ENCODE data around the gene ATP8B1. TPM values are rescaled to one million over a fixed set of nuclear protein-coding genes. Genes with fewer than 3 reads are reported as not detected.

The ATP8B1 gene
- total and polyA plus RNA-seq, 2 donors (not counting 1 experiment from before 2014, with no cell fraction given): 109 to 125 TPM

GRCh38 chr18:57814555-57814954 is 11.4 kb upstream of the ATP8B1 start:
- no peak overlapping the region for H3K9ac ChIP-seq (ENCODE audit: insufficient read depth, low read length)
- no peak for TF ChIP-seq EZH2 (IDR thresholded peaks at IDR 0.05; ENCODE audit: low read length, missing control alignments)
- TF ChIP-seq, protein P1, sequence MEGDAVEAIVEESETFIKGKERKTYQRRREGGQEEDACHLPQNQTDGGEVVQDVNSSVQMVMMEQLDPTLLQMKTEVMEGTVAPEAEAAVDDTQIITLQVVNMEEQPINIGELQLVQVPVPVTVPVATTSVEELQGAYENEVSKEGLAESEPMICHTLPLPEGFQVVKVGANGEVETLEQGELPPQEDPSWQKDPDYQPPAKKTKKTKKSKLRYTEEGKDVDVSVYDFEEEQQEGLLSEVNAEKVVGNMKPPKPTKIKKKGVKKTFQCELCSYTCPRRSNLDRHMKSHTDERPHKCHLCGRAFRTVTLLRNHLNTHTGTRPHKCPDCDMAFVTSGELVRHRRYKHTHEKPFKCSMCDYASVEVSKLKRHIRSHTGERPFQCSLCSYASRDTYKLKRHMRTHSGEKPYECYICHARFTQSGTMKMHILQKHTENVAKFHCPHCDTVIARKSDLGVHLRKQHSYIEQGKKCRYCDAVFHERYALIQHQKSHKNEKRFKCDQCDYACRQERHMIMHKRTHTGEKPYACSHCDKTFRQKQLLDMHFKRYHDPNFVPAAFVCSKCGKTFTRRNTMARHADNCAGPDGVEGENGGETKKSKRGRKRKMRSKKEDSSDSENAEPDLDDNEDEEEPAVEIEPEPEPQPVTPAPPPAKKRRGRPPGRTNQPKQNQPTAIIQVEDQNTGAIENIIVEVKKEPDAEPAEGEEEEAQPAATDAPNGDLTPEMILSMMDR (conservative IDR thresholded peaks at IDR 0.05 in 1 of 2, IDR thresholded peaks at IDR 0.05 in 1 of 2; ENCODE audit: low read depth in 1 of 2, low read length in 2 of 2): no peak

GRCh38 chr18:57813245-57813644 is 10.1 kb upstream of the ATP8B1 start:
- Histone ChIP-seq H4K20me1 (ENCODE audit: control insufficient read depth, extremely low read depth, insufficient read depth, low read length) (no peaks in the 10 kb centered on the region), H3K36me3 (ENCODE audit: control insufficient read depth, insufficient read depth, low read length) (no peaks in the 10 kb centered on the region), H3K9ac (ENCODE audit: insufficient read depth, low read length) (no peak overlapping the region), H3K4me3 (replicated peaks in 1 of 4; ENCODE audit: control extremely low read depth in 1 of 4, insufficient read depth in 1 of 4, low read depth in 3 of 4, low read length in 4 of 4) (no peak overlapping the region), H3K4me2 (ENCODE audit: extremely low read depth, insufficient read depth, low read length) (peak overlapping the region; percentile 25), H3K9me3 (ENCODE audit: control insufficient read depth, insufficient read depth, low read depth, low read length) (no peaks in the 10 kb centered on the region), H3K27ac (ENCODE audit: insufficient read depth, low read length) (no peak overlapping the region), H3K79me2 (ENCODE audit: control insufficient read depth, insufficient read depth, low read length) (no peaks in the 10 kb centered on the region), H3K4me1 (ENCODE audit: control insufficient read depth, extremely low read depth, insufficient read depth, low read length) (peaks cover 3% of the 10 kb centered on the region), H2AFZ (ENCODE audit: low read length) (no peak overlapping the region), H3K27me3 (ENCODE audit: control insufficient read depth, insufficient read depth, low read length) (no peaks in the 10 kb centered on the region)
- peak; percentile 77 to 100 for DNase-seq (ENCODE audit: low read depth in 2 of 2)
- no peak for TF ChIP-seq EZH2 (IDR thresholded peaks at IDR 0.05; ENCODE audit: low read length, missing control alignments)
- TF ChIP-seq, protein P1 (conservative IDR thresholded peaks at IDR 0.05 in 1 of 2, IDR thresholded peaks at IDR 0.05 in 1 of 2; ENCODE audit: low read depth in 1 of 2, low read length in 2 of 2): no peak

More at GRCh38 chr18:57814555-57814954, 11.4 kb upstream of the ATP8B1 start:
- Histone ChIP-seq H3K4me3 (replicated peaks in 1 of 4; ENCODE audit: control extremely low read depth in 1 of 4, insufficient read depth in 1 of 4, low read depth in 3 of 4, low read length in 4 of 4) (no peak overlapping the region), H2AFZ (ENCODE audit: low read length) (no peak overlapping the region), H3K4me2 (ENCODE audit: extremely low read depth, insufficient read depth, low read length) (no peak overlapping the region), H3K27ac (ENCODE audit: insufficient read depth, low read length) (no peak overlapping the region), H4K20me1 (ENCODE audit: control insufficient read depth, extremely low read depth, insufficient read depth, low read length) (no peaks in the 10 kb centered on the region), H3K79me2 (ENCODE audit: control insufficient read depth, insufficient read depth, low read length) (no peaks in the 10 kb centered on the region), H3K27me3 (ENCODE audit: control insufficient read depth, insufficient read depth, low read length) (no peaks in the 10 kb centered on the region), H3K9me3 (ENCODE audit: control insufficient read depth, insufficient read depth, low read depth, low read length) (no peaks in the 10 kb centered on the region), H3K4me1 (ENCODE audit: control insufficient read depth, extremely low read depth, insufficient read depth, low read length) (no peaks in the 10 kb centered on the region), H3K36me3 (ENCODE audit: control insufficient read depth, insufficient read depth, low read length) (no peaks in the 10 kb centered on the region)
- no peak for DNase-seq (ENCODE audit: low read depth in 2 of 2)

DNA sequence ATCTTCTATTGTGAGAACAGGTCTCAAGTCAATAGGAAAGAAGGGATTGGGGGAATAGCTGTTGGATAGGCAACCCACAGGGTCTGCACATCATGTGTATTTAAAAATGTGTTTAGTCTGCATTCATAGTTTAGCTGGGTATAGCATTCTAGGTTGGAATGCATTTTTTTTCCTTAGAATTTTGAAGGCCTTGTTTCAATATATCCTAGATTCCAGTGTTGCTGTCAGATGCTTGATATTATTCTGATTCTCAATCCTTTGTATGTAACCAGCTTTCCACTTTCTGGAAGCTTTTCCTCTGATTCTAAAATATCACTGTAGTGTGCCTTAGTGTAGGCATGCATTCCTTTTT is 9.0 kb upstream of the ATP8B1 start:
- H3K36me3 ChIP-seq (ENCODE audit: control insufficient read depth, insufficient read depth, low read length): no peaks in the 10 kb centered on the region
- no peak overlapping the region for H2AFZ ChIP-seq (ENCODE audit: low read length)
- TF ChIP-seq, protein P1 (conservative IDR thresholded peaks at IDR 0.05 in 1 of 2, IDR thresholded peaks at IDR 0.05 in 1 of 2; ENCODE audit: low read depth in 1 of 2, low read length in 2 of 2): no peak
- no peak for TF ChIP-seq EZH2 (IDR thresholded peaks at IDR 0.05; ENCODE audit: low read length, missing control alignments)
- H3K4me3 ChIP-seq (replicated peaks in 1 of 4; ENCODE audit: control extremely low read depth in 1 of 4, insufficient read depth in 1 of 4, low read depth in 3 of 4, low read length in 4 of 4): no peak overlapping the region
- no peaks in the 10 kb centered on the region for H3K27me3 ChIP-seq (ENCODE audit: control insufficient read depth, insufficient read depth, low read length)
- H4K20me1 ChIP-seq (ENCODE audit: control insufficient read depth, extremely low read depth, insufficient read depth, low read length): no peaks in the 10 kb centered on the region
- peaks cover 9% of the 10 kb centered on the region for H3K4me1 ChIP-seq (ENCODE audit: control insufficient read depth, extremely low read depth, insufficient read depth, low read length)
- no peak overlapping the region for H3K4me2 ChIP-seq (ENCODE audit: extremely low read depth, insufficient read depth, low read length)
- no peak overlapping the region for H3K27ac ChIP-seq (ENCODE audit: insufficient read depth, low read length)
- H3K79me2 ChIP-seq (ENCODE audit: control insufficient read depth, insufficient read depth, low read length): no peaks in the 10 kb centered on the region
- no peak overlapping the region for H3K9ac ChIP-seq (ENCODE audit: insufficient read depth, low read length)
- no peak for DNase-seq (ENCODE audit: low read depth in 2 of 2)
- no peaks in the 10 kb centered on the region for H3K9me3 ChIP-seq (ENCODE audit: control insufficient read depth, insufficient read depth, low read depth, low read length)

Measured in fibroblast of lung (primary cell).